HepG2 (cell line): Measurements from ENCODE around the gene SMAD6. TPM values are rescaled to one million over a fixed set of nuclear protein-coding genes. Genes with fewer than 3 reads are reported as not detected.

ENCODE experiments used
- ATAC-seq: fragments of 200-7000 bp; cut with Tn5 transposase; 3 replicates; pipeline ENCODE4 v1.9.1; 2020; ENCODE audit warnings: mild to moderate bottlenecking, moderate library complexity
- BruUV-seq: library from RNA; stranded (reverse); fragments of 400-500 nt; replicated peaks from 2 replicates; lab custom pipeline; 2021; lab: Mats Ljungman, UMichigan
- CTCF ChIA-PET: fragments of 300-600 bp; formaldehyde crosslinking; extraction: SDS; loops from one replicate; lab custom pipeline; 2021; ENCODE audit warnings: low total read pairs, inconsistent platforms, low intra/inter-chr PET ratio; lab: Yijun Ruan, JAX
- POLR2A ChIA-PET: fragments of 350-600 bp; sonication (Branson Sonifier 250); formaldehyde crosslinking; loops from one replicate; lab custom pipeline; 2020; ENCODE audit warnings: antibody characterized with exemption, inconsistent platforms; lab: Yijun Ruan, JAX
- DNase-seq: peaks from one replicate; pipeline ENCODE4 v3.0.0-alpha.2; 2015; ENCODE audit warnings: low spot score
- FAIRE-seq: peaks from 3 replicates; lab custom pipeline; 2011; peaks lifted over from hg19 to GRCh38; lab: Jason Lieb, UNC
- H2AFZ ChIP-seq: one replicate; pipeline ENCODE4 v1.6.1; 2011; ENCODE audit warnings: low read length, inconsistent platforms
- H3K27ac ChIP-seq: fragments of 300-600 bp; 3 replicates; pipeline ENCODE4 v1.8.0; 2011; ENCODE audit warnings: mixed run types, mild to moderate bottlenecking, mixed read lengths, low read length, inconsistent platforms; ENCODE audit not compliant: insufficient read depth; ENCODE audit errors: extremely low read length
- H3K27me3 ChIP-seq, 2 experiments: fragments of 200-600 bp in 1 of 2; 2 replicates in 1 of 2; 3 replicates in 1 of 2; pipeline versions ENCODE4 v1.6.0 to v1.8.0; 2011; ENCODE audit warnings: low read length in 2 of 2, mild to moderate bottlenecking in 2 of 2, moderate library complexity in 2 of 2, inconsistent platforms in 1 of 2; ENCODE audit not compliant: insufficient read depth in 2 of 2, control insufficient read depth in 1 of 2
- H3K36me3 ChIP-seq, 2 experiments: fragments of 200-600 bp in 1 of 2; replicated peaks in 1 of 2; 2 replicates in 1 of 2; 3 replicates in 1 of 2; pipeline versions ENCODE4 v1.5.1 to v1.8.0; 2011; ENCODE audit warnings: low read length in 2 of 2, inconsistent platforms in 1 of 2; ENCODE audit not compliant: insufficient read depth in 2 of 2, control insufficient read depth in 1 of 2
- H3K4me1 ChIP-seq: 2 replicates; pipeline ENCODE4 v1.5.1; 2012; ENCODE audit warnings: low read length, inconsistent platforms; ENCODE audit not compliant: insufficient read depth
- H3K4me2 ChIP-seq: 2 replicates; pipeline ENCODE4 v1.6.0; 2011; ENCODE audit warnings: low read depth, low read length, inconsistent platforms
- H3K4me3 ChIP-seq, 3 experiments: fragments of 200-600 bp in 1 of 3; sonication (generic), shearing (Covaris generic) in 1 of 3; replicated peaks in 1 of 3; 2 replicates each; pipeline ENCODE4 v1.5.1; 2011 to 2016; ENCODE audit warnings: low read length in 3 of 3, inconsistent platforms in 2 of 3, low read depth in 2 of 3, mild to moderate bottlenecking in 2 of 3, control low read depth in 1 of 3, mixed read lengths in 1 of 3; ENCODE audit not compliant: insufficient read depth in 1 of 3
- H3K79me2 ChIP-seq: one replicate; pipeline ENCODE4 v1.6.1; 2011; ENCODE audit warnings: low read length, inconsistent platforms; ENCODE audit not compliant: insufficient read depth
- H3K9ac ChIP-seq: 2 replicates; pipeline ENCODE4 v1.6.0; 2011; ENCODE audit warnings: mild to moderate bottlenecking, low read depth, low read length, inconsistent platforms; ENCODE audit not compliant: insufficient read depth
- H3K9me3 ChIP-seq: 2 replicates; pipeline ENCODE4 v1.5.1; 2012; ENCODE audit warnings: mild to moderate bottlenecking, low read length
- H4K20me1 ChIP-seq: 2 replicates; pipeline ENCODE4 v1.6.0; 2011; ENCODE audit warnings: inconsistent platforms, mild to moderate bottlenecking, low read length, moderate library complexity; ENCODE audit not compliant: insufficient read depth
- MAFF ChIP-seq: IDR thresholded peaks from 2 replicates; pipeline ENCODE4 v1.6.1; 2011; ENCODE audit warnings: low read depth, low read length, improper control_type of control experiment
- MAFK ChIP-seq, 2 experiments: IDR thresholded peaks in 1 of 2; conservative IDR thresholded peaks in 1 of 2; 2 replicates each; pipeline ENCODE4 v1.6.1; 2011; ENCODE audit warnings: improper control_type of control experiment in 2 of 2, low read length in 2 of 2
- ZIK1 ChIP-seq: sonication (generic); formaldehyde crosslinking; IDR thresholded peaks from 2 replicates; pipeline ENCODE4 v1.5.0; 2020; ENCODE audit warnings: mild to moderate bottlenecking, low read depth, missing genetic modification reagents, borderline replicate concordance
- WGBS: methylation state at CpG from one replicate; pipeline ENCODE4 v1.1.6; 2017; ENCODE audit warnings: low lambda C conversion rate; 5-methylcytosine and 5-hydroxymethylcytosine counted together
- in situ Hi-C: cut with HindIII; loops from 2 replicates; pipeline ENCODE4 v1.10.0; 2017; ENCODE audit warnings: low pct_unique_long_range_greater_than_20kb; ENCODE audit not compliant: extremely low pct_ligation_motif_present
- intact Hi-C: fragments of 100-400 bp; cut with micrococcal nuclease; formaldehyde crosslinking; loops from one replicate; pipeline ENCODE4 v1.10.0; 2022; ENCODE audit not compliant: unreplicated experiment
- polyA plus RNA-seq, 8 experiments: library from polyadenylated mRNA; depleted of rRNA in 3 of 8; stranded (reverse) in 7 of 8; unstranded in 1 of 8; fragments of >200 nt; fragmentation: Illumina TruSeq in 4 of 8; extraction: Trizol in 4 of 8; gene quantifications; 2 replicates each; pipeline versions ENCODE4 v1.2.1 to v1.2.3, GENCODE V29; 2011 to 2016; ENCODE audit warnings: low read depth in 4 of 8, missing spikeins in 1 of 8, mixed read lengths in 1 of 8; ENCODE audit not compliant: insufficient read depth in 1 of 8
- total RNA-seq, 5 experiments: library from RNA; depleted of rRNA; stranded (reverse); fragments of >200 nt; fragmentation: Illumina TruSeq; extraction: Trizol; gene quantifications; 2 replicates each; pipeline ENCODE4 v1.2.3, GENCODE V29; 2016; ENCODE audit warnings: low read depth in 1 of 5
- TF ChIP-seq, protein P1 (sequence below): sonication (generic); formaldehyde crosslinking; IDR thresholded peaks from 2 replicates; pipeline ENCODE4 v1.8.0; 2022; ENCODE audit warnings: mild to moderate bottlenecking, missing genetic modification reagents

Gene SMAD6
- total and polyA plus RNA-seq, 2 of the 13 experiments (the other 11 are each of a cell fraction or from before 2014, with no cell fraction given): 3.3 to 4.4 TPM

DNA sequence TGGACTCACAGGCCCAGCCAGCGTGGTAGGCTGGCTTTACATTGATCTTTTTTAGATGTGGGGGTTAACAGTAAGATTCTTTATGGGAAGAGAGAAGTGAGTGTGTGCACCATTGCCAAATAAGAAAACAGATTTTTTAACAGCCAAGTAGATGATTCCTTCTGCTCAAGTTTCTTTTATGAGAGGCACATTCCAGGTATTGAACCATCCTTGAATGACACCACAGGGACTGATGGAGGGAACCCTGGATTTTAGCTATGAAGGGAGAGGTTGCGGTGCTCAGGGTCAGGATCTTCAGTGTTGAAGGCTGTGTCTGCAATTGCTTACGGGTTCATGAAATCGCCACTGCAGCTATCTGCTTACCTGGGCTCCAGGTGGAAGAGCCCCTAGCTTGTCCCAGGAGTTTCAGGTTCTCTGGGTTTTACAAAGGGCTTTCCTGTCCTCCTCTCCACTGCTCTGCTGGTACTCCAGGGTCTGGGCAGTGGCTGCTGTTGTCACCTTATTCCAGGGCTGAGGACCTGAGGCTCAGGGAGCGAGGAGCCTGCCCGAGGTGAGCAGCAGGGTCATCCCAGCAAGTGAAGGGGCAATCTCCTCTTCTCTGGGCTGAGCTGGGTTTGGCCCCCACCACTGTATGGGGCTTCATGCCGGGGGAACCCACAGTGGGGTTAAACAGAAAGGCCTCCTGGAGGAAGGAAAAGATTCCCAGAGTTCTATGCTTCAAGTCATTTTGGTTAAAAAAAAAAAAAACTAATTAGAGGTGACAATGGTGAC lies 53.4 kb downstream of the SMAD6 start (continued):
- TF ChIP-seq, protein P1, sequence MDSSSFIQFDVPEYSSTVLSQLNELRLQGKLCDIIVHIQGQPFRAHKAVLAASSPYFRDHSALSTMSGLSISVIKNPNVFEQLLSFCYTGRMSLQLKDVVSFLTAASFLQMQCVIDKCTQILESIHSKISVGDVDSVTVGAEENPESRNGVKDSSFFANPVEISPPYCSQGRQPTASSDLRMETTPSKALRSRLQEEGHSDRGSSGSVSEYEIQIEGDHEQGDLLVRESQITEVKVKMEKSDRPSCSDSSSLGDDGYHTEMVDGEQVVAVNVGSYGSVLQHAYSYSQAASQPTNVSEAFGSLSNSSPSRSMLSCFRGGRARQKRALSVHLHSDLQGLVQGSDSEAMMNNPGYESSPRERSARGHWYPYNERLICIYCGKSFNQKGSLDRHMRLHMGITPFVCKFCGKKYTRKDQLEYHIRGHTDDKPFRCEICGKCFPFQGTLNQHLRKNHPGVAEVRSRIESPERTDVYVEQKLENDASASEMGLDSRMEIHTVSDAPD (CRISPR knock-in tag): no peak

DNA sequence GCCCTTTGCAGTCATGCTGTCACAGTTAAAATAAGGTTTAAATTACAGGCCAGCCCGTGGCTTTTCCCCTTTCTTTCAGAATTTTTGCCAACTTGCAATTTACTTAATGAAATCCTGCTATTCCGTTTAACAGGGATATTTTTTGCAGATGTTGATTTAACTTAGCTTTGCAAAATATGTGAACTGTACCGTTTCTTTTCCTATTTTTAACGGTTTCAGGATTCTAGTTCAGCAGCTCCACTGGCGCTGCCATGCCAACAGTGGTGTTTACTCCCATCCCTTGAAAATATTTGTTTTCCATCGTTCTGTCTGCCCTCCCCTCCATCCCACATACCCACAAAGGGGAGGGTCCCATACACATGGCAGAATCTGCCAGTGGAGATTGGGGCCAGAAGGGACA lies 54.3 kb downstream of the SMAD6 start:
- no peak overlapping the region for H2AFZ ChIP-seq
- H3K4me1 ChIP-seq: peaks cover 21% of the 10 kb centered on the region
- peaks cover 10% of the 10 kb centered on the region for H3K9me3 ChIP-seq
- no peaks in the 10 kb centered on the region for H3K27me3 ChIP-seq
- H3K36me3 ChIP-seq: no peaks in the 10 kb centered on the region
- H3K79me2 ChIP-seq: no peaks in the 10 kb centered on the region
- in situ Hi-C loops (no loop called here), intact Hi-C loops (no loop called here)
- no peak overlapping the region for H3K9ac ChIP-seq
- H4K20me1 ChIP-seq: no peaks in the 10 kb centered on the region
- 83% methylated on average over 6 of the region's 6 CpGs for WGBS
- ChIA-PET CTCF (no interaction called here), POLR2A (interaction anchor here (0.7 to 1.2 kb wide), 2 partner anchors 10 to 86 kb away, joined by 3 read pairs; no protein-coding TSS in a partner anchor)
- no peak for FAIRE-seq
- no peak for DNase-seq
- no peak overlapping the region for H3K4me3 ChIP-seq
- H3K27ac ChIP-seq: no peak overlapping the region
- no peak overlapping the region for H3K4me2 ChIP-seq
- no TSS peak for BruUV-seq
- no peak for ATAC-seq
- peak; percentile 59 to 74; a peak in 3 of 4 replicates for TF ChIP-seq MAFK (conservative IDR thresholded peaks at IDR 0.05 in 1 of 2, IDR thresholded peaks at IDR 0.05 in 1 of 2; ENCODE audit: low read length in 2 of 2)
- TF ChIP-seq ZIK1 (CRISPR knock-in tag): no peak
- peak; percentile 75; the same call in 1 of the 2 replicates for TF ChIP-seq MAFF
